Peyer's patch (tissue), 4 donors: ENCODE data around the gene HRH4. TPM values are rescaled to one million over a fixed set of nuclear protein-coding genes. Genes with fewer than 3 reads are reported as not detected.

ENCODE experiments used
- DNase-seq, 3 donors: peaks; one replicate each; pipeline ENCODE4 v3.0.0-alpha.2; 2017 to 2019
- H3K27ac ChIP-seq, 4 donors: fragments of 200-600 bp; sonication (generic); one replicate each; pipeline ENCODE4 v1.5.1; 2016 to 2019
- H3K27me3 ChIP-seq, 2 donors: fragments of 200-600 bp; sonication (generic); one replicate each; pipeline ENCODE4 v1.5.1; 2019
- H3K36me3 ChIP-seq, 3 donors: fragments of 200-600 bp; sonication (generic); one replicate each; pipeline ENCODE4 v1.5.1; 2016 to 2019
- H3K4me1 ChIP-seq, 4 donors: fragments of 200-600 bp; sonication (generic); one replicate each; pipeline ENCODE4 v1.5.1; 2016 to 2019
- H3K4me3 ChIP-seq, 4 donors: fragments of 200-600 bp; sonication (generic); 1 replicate in 3 of 4; 2 replicates in 1 of 4; pipeline ENCODE4 v1.5.1; 2016 to 2019; ENCODE audit warnings: mild to moderate bottlenecking in 1 of 4
- H3K9me3 ChIP-seq, 4 donors: fragments of 200-600 bp; sonication (generic); one replicate each; pipeline ENCODE4 v1.5.1; 2016 to 2019; ENCODE audit warnings: mild to moderate bottlenecking in 1 of 4
- POLR2A ChIP-seq, 2 donors: fragments of 450-650 bp; IDR thresholded peaks; one replicate each; pipeline ENCODE4 v1.5.1; 2017; ENCODE audit warnings: antibody characterized with exemption in 2 of 2, mild to moderate bottlenecking in 2 of 2, moderate library complexity in 2 of 2
- total RNA-seq, 4 donors: library from RNA; depleted of rRNA; stranded (reverse); fragments of >200 nt; gene quantifications; one replicate each; pipeline ENCODE4 v1.1.0, GENCODE V29; 2016
- TF ChIP-seq, protein P1 (sequence below), 6 experiments: fragments of 450-650 bp in 4 of 6; fragments of 200-600 bp in 2 of 6; sonication (generic) in 1 of 6; IDR thresholded peaks; one replicate each; pipeline ENCODE4 v1.5.1; 2017 to 2019; ENCODE audit warnings: antibody characterized with exemption in 6 of 6, mild to moderate bottlenecking in 3 of 6, moderate library complexity in 1 of 6

HRH4 gene
- total RNA-seq, 4 donors from 2014 or later: not detected

DNA sequence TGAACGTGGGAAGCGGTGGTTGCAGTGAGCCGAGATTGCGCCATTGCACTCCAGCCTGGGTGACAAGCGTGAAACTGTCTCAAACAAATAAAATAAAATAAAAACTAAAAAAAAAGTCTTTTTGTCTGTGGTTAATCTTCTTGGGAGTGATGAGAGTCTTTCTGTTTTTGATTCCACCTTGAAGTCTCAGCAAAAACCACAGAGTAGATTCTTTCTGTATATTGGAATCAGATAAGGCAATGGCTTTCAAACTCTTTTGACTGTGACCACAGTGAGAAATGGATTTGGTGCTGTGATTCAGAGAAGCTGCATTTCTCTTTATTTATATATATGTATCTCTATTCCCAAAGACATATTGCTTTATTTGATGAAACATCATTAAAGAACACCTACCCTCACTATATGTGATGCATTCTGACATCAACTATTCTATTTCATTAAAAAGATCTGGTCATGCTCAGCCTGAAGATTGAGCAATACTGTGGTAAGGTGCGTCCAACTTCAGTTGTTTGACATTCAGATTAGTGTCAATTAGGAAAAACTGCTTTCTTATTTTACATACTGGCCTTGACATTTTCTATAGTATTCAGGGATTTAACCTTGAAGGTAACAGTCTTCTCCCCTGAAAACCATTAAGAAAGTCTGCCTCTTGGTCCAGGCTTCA, 15.6 kb downstream of the HRH4 start:
- Histone ChIP-seq H3K27ac (no peak overlapping the region), H3K36me3 (no peaks in the 10 kb centered on the region), H3K9me3 (no peaks in the 10 kb centered on the region), H3K4me1 (no peaks in the 10 kb centered on the region), H3K27me3 (no peaks in the 10 kb centered on the region), H3K4me3 (no peak overlapping the region)
- TF ChIP-seq, protein P1, sequence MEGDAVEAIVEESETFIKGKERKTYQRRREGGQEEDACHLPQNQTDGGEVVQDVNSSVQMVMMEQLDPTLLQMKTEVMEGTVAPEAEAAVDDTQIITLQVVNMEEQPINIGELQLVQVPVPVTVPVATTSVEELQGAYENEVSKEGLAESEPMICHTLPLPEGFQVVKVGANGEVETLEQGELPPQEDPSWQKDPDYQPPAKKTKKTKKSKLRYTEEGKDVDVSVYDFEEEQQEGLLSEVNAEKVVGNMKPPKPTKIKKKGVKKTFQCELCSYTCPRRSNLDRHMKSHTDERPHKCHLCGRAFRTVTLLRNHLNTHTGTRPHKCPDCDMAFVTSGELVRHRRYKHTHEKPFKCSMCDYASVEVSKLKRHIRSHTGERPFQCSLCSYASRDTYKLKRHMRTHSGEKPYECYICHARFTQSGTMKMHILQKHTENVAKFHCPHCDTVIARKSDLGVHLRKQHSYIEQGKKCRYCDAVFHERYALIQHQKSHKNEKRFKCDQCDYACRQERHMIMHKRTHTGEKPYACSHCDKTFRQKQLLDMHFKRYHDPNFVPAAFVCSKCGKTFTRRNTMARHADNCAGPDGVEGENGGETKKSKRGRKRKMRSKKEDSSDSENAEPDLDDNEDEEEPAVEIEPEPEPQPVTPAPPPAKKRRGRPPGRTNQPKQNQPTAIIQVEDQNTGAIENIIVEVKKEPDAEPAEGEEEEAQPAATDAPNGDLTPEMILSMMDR (IDR thresholded peaks at IDR 0.05): no peak
- no peak for TF ChIP-seq POLR2A (IDR thresholded peaks at IDR 0.05)
- no peak for DNase-seq

DNA sequence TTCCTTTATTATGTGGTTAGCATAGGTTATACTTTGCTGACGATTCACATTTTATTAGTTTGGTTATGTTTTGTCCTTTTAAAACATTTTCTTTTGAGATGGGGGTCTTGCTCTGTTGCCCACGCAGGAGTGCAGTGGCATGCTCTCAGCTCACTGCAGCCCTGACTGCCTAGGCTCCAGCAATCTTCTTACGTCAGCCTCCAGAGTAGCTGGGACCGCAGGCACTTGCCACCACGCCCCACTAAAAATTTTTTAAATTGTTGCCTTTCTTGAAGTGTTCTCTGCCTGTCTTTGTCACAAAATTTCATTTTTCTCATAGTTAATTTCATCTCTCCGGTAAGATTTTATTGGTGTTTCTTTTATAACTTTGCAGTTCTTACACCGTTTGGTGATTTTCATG, 18.9 kb downstream of the HRH4 start:
- Histone ChIP-seq H3K27ac (no peak overlapping the region), H3K27me3 (no peaks in the 10 kb centered on the region), H3K4me3 (no peak overlapping the region), H3K4me1 (no peaks in the 10 kb centered on the region), H3K9me3 (no peaks in the 10 kb centered on the region), H3K36me3 (no peaks in the 10 kb centered on the region)
- DNase-seq: no peak
- TF ChIP-seq, protein P1 (IDR thresholded peaks at IDR 0.05): no peak
- no peak for TF ChIP-seq POLR2A (IDR thresholded peaks at IDR 0.05)

DNA sequence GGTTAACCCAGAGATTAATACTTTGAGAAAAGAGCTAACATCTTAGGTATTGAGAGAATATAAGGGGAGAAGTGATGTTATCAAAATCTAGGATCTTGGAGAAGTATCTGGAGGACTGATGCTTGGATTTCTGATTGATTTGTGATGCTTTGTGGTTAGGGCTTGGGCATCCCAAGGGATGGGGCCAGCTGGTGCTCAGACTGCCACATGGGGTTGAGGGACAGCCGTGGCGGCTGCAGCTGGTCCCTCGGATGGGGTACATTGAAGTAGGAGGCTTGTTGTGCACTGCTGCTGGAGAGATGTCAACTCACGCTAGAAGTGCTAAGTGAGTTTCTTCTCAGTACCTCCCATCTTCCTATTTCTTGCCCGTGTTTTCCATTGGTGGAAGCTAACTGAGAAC, 22.4 kb downstream of the HRH4 start:
- no peak for TF ChIP-seq POLR2A (IDR thresholded peaks at IDR 0.05)
- TF ChIP-seq, protein P1 (IDR thresholded peaks at IDR 0.05): no peak

DNA sequence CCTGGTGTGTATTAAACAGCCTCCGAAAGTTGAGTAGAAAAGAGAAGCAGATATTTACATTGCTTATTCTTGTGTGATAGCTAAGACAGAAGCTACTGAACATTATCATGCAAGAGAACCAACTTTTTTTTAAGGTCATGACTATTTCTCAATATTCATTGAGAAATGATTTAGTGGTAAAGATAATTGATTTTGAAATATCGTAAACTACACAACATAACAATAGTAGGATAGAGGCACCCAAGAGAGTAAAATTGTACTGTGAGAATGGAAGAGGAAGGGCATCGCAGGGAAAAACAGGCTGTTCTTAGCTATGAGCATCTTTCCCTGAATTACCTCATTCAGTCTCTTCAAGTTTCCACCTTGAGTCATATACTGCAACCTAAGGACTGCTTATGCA, 25.2 kb downstream of the HRH4 start:
- Histone ChIP-seq H3K9me3 (no peaks in the 10 kb centered on the region), H3K27ac (no peak overlapping the region), H3K4me3 (no peak overlapping the region), H3K4me1 (no peaks in the 10 kb centered on the region), H3K27me3 (no peaks in the 10 kb centered on the region), H3K36me3 (no peaks in the 10 kb centered on the region)
- no peak for DNase-seq
- TF ChIP-seq, protein P1 (IDR thresholded peaks at IDR 0.05): no peak
- TF ChIP-seq POLR2A (IDR thresholded peaks at IDR 0.05): no peak

More for the DNA sequence above, 22.4 kb downstream of the HRH4 start:
- Histone ChIP-seq H3K4me3 (no peak overlapping the region), H3K4me1 (no peaks in the 10 kb centered on the region), H3K27me3 (no peaks in the 10 kb centered on the region), H3K36me3 (no peaks in the 10 kb centered on the region), H3K27ac (no peak overlapping the region), H3K9me3 (no peaks in the 10 kb centered on the region)
- no peak for DNase-seq

DNA sequence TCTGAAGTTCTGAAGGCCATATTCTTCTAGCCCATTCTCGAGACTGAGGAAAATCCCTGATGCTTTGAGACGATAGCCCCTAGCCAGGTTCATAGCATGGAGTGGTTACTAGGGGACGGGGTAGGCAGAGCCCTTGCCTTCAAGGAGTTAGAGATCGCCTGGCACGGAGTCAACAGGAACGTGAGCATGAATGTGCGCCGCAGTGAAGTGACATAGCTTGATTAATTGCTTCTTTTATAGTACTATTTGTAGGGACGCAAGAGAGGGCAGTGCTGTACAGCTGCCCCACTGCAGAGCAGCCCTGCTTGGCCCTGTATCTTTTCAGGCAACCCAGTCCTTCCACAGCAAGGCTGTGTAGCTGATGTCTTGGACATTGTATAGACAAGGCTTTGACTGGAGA, 26.2 kb downstream of the HRH4 start:
- H3K27me3 ChIP-seq: no peaks in the 10 kb centered on the region
- no peaks in the 10 kb centered on the region for H3K4me1 ChIP-seq
- H3K9me3 ChIP-seq: no peaks in the 10 kb centered on the region
- no peak overlapping the region for H3K4me3 ChIP-seq
- no peaks in the 10 kb centered on the region for H3K36me3 ChIP-seq
- TF ChIP-seq POLR2A (IDR thresholded peaks at IDR 0.05): no peak
- TF ChIP-seq, protein P1 (IDR thresholded peaks at IDR 0.05): no peak
- no peak for DNase-seq
- no peak overlapping the region for H3K27ac ChIP-seq
